ENCODE data around the gene YWHAQ. TPM values are rescaled to one million over a fixed set of nuclear protein-coding genes. Genes with fewer than 3 reads are reported as not detected.

The YWHAQ gene
- total and polyA plus RNA-seq, 8 donors, result 104 to 226 (median 150) TPM

- intact Hi-C loops (cut with DNase I; ENCODE audit: low total_unique reads), result no loop called here
- TF ChIP-seq CTCF (IDR thresholded peaks at IDR 0.05) (no peak), POLR2AphosphoS5 (IDR thresholded peaks at IDR 0.05) (no peak), POLR2A (IDR thresholded peaks at IDR 0.05) (no peak), EP300 (IDR thresholded peaks at IDR 0.05) (no peak)
- no peak for DNase-seq
- Histone ChIP-seq H3K27ac (peak overlapping the region in 1 of 5 donors; percentile 66), H3K27me3 (no peaks in the 10 kb centered on the region), H3K9me3 (no peaks in the 10 kb centered on the region), H3K4me1 (peaks cover 29 to 89% (median 51%) of the 10 kb centered on the region in 4 donors), H3K36me3 (no peaks in the 10 kb centered on the region), H3K4me3 (no peak overlapping the region)
- 83 to 93% (median 92%) methylated on average over 9 of the region's 9 CpGs for WGBS, 5 donors
Measured at GRCh38 chr2:9549420-9549819, 81.4 kb downstream of the YWHAQ start.

- intact Hi-C loops (cut with DNase I; ENCODE audit: low total_unique reads), result no loop called here
- peak overlapping the region in 1 of 5 donors; percentile 66 for H3K27ac ChIP-seq
- H3K27me3 ChIP-seq, result no peaks in the 10 kb centered on the region
- H3K4me1 ChIP-seq, result peaks cover 20 to 80% (median 42%) of the 10 kb centered on the region in 4 donors
- no peak for TF ChIP-seq POLR2A (IDR thresholded peaks at IDR 0.05)
- TF ChIP-seq EP300 (IDR thresholded peaks at IDR 0.05), result no peak
- no peak for TF ChIP-seq POLR2AphosphoS5 (IDR thresholded peaks at IDR 0.05)
- no peak for TF ChIP-seq CTCF (IDR thresholded peaks at IDR 0.05)
- no peak overlapping the region for H3K4me3 ChIP-seq
- no peaks in the 10 kb centered on the region for H3K9me3 ChIP-seq
- DNase-seq, result no peak
- no peaks in the 10 kb centered on the region for H3K36me3 ChIP-seq
- 67 to 80% (median 77%) methylated on average over 2 of the region's 2 CpGs for WGBS, 5 donors
Measured at GRCh38 chr2:9548506-9548905, 82.3 kb downstream of the YWHAQ start.

GRCh38 chr2:9547262-9547991, 83.4 kb downstream of the YWHAQ start:
- Histone ChIP-seq H3K27ac (peak overlapping the region in 1 of 5 donors; percentile 66), H3K4me1 (peaks cover 11 to 78% (median 32%) of the 10 kb centered on the region in 4 donors), H3K27me3 (no peaks in the 10 kb centered on the region), H3K36me3 (peaks cover 0 to 8% (median 4%) of the 10 kb centered on the region in 4 donors), H3K9me3 (no peaks in the 10 kb centered on the region), H3K4me3 (no peak overlapping the region)
- 83 to 90% (median 88%) methylated on average over 5 of the region's 5 CpGs for WGBS, 5 donors
- no peak for DNase-seq
- no peak for TF ChIP-seq POLR2A (IDR thresholded peaks at IDR 0.05)
- no peak for TF ChIP-seq EP300 (IDR thresholded peaks at IDR 0.05)
- no peak for TF ChIP-seq POLR2AphosphoS5 (IDR thresholded peaks at IDR 0.05)
- no peak for TF ChIP-seq CTCF (IDR thresholded peaks at IDR 0.05)
- intact Hi-C loops (cut with DNase I; ENCODE audit: low total_unique reads), result no loop called here

GRCh38 chr2:9545502-9545901, 85.3 kb downstream of the YWHAQ start:
- Histone ChIP-seq H3K9me3 (no peaks in the 10 kb centered on the region), H3K4me3 (no peak overlapping the region), H3K27ac (no peak overlapping the region), H3K36me3 (peaks cover 0 to 26% (median 17%) of the 10 kb centered on the region in 4 donors), H3K4me1 (peaks cover 0 to 59% (median 18%) of the 10 kb centered on the region in 4 donors), H3K27me3 (no peaks in the 10 kb centered on the region)
- DNase-seq, result no peak
- WGBS, 5 donors, result 77 to 93% (median 92%) methylated on average over 5 of the region's 5 CpGs
- intact Hi-C loops (cut with DNase I; ENCODE audit: low total_unique reads), result no loop called here
- no peak for TF ChIP-seq POLR2AphosphoS5 (IDR thresholded peaks at IDR 0.05)
- TF ChIP-seq CTCF (IDR thresholded peaks at IDR 0.05), result no peak
- no peak for TF ChIP-seq EP300 (IDR thresholded peaks at IDR 0.05)
- TF ChIP-seq POLR2A (IDR thresholded peaks at IDR 0.05), result no peak
